AML-193 (cell line): ENCODE results near the gene MEGF6.

Experiments
- DNase-seq, 2 experiments: peaks; one replicate each; lab custom pipeline; 2025; lab: John Stamatoyannopoulos, UW

MEGF6 gene

DNA sequence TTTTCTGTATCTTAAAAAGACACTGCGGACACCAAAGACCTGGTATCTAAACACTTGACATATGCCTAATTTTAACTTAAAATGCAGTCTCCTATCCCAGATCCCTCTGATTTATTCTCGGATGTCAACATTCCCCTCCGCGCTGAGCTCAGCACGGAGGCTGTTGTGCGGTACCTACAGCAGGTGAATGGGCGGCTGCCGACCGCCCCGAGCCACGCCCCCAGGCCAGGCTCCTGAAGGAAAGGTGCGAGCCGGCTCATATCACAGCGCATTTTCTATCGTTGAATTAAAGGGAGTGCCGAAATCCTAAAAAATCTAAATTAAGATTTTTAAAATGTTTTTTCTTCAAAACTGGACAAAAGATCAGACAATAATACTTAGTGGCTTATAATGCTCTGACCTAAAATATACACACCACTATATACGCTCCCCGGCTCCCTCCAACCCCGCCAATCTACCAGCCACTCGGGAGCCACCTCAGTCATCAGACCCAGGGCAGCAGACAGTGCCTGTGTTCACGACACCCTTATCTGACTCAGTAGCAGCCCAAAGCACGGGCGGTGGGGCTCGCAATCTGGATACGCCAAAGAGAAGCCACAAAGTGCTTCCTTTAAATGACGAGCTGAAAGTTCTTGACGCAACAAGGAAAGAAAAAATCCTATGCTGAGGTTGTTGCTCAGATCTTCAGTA, 34.5 kb upstream of the MEGF6 start:
- DNase-seq: no peak

DNA sequence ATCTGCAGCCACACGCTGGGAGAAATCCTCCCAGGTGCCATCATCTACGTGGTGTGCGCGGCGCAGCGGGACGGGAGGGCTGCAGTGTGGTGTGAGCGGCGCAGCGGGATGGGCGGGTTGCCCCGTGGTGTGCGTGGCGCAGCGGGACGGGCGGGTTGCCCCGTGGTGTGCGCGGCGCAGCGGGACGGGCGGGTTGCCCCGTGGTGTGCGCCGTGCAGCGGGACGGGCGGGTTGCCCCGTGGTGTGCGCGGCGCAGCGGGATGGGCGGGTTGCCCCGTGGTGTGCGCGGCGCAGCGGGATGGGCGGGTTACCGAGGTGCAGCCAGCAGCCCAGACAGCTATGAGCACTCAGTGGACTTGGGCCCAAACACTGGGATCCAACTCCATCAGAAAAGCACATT, 33.9 kb upstream of the MEGF6 start:
- no peak for DNase-seq

DNA sequence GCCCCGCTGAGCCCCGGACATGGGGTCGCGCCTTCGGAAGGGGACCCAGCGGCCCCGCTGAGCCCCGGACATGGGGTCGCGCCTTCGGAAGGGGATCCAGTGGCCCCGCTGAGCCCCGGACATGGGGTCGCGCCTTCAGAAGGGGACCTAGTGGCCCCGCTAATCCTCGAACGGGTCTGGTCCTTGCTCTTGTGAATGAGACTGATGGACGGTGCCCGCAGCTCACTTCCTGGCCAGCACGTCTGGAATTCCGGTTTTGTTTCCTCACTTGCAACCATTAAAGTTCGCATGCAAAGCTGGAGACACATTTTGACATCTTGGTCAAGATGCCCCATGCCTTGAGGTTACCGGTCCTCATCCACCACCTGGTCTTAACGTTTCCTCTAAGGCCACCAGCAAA, 33.0 kb upstream of the MEGF6 start:
- DNase-seq: no peak

GRCh38 chr1:3642919-3643675, 31.8 kb upstream of the MEGF6 start:
- no peak for DNase-seq

DNA sequence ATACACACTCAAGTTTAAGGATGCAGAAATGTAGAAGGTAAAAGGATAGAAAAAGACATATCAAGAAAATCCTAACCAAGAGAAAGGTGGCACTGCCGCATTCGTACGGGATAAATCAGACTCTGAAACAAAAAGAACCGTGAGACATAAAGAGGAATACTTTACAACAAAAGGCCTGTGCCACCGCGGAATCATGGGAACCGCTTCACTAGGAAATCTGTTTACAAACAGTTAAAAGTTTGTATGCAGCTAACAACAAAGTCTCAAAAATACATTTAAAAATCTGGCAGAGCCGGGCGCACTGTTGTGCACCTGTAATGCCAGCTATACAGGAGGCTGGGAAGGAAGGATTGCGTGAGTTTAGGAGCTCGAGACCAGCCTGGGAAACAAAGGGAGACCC, 30.5 kb upstream of the MEGF6 start:
- no peak for DNase-seq

DNA sequence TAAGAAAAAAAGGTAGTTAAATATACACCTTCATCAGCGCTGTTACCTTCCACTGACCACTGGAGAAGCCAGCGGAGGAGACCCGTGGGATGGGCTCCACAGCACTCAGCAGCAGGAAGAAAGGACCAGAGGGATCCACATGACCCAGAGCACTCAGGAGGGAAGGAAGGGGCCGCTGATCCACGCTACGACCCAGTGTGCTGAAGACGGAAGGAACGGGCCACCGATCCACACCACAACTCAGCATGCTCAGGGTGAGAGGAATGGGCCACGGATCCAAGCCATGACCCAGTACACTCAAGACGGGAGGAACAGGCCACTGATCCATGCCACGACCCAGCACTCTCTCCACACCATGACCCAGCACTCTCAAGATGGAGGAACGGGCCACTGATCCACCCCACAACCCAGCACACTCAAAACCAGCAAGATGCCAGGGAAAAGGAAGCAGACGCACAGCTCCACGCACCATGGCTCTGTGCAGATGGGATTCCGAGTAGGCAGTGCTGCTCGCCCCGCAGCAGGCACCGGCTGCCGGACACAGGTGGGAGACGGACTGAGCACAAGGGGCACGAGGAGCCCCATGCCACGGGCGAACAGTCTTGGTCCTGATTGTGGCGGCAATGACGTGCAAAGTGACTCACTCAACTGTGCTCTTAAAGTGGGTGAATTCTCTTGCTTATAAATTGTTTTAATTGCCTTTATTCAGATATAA, 29.9 kb upstream of the MEGF6 start:
- DNase-seq: no peak

GRCh38 chr1:3640121-3640837, 29.0 kb upstream of the MEGF6 start:
- DNase-seq: no peak

- no peak for DNase-seq
Measured at GRCh38 chr1:3639397-3639911, 28.1 kb upstream of the MEGF6 start.

GRCh38 chr1:3638676-3639075, 27.4 kb upstream of the MEGF6 start:
- no peak for DNase-seq

DNA sequence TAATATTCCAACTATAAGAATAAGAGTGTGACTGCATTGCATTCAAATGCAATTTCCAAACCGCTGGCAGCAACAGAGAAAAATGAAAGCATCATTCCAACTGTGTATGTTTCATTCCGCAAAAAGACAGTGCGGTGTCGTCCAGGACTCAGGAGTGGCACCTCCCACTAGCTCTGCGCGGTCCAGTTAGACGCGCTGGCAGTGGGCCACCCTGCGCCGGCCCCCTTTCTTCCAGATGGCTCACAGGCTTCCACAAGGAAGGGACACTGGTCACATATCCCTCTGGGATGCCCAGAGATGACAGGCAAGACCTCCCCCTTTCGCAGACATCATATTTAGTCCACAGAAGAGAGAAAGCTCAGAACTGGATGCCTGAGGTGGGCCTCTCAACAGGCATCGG, 26.7 kb upstream of the MEGF6 start:
- no peak for DNase-seq

DNA sequence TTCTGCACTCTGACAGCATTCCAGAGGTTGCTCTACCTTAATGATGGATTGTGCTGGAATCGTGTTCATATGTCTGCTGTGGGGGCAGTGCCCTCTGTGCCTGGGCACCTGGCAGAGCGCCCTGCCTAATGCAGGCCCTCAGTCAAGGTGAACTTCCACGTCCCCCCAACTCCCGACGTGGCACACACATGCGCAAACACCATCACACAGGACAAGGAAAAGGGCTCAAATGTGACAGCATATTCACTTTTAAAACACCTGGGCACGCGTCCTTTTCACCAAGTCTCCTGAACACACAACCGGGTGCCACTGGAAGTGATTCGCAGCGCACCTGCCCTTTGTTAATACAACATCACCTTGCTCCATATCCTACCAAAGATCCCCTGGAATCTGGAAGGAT, 25.2 kb upstream of the MEGF6 start:
- no peak for DNase-seq

DNA sequence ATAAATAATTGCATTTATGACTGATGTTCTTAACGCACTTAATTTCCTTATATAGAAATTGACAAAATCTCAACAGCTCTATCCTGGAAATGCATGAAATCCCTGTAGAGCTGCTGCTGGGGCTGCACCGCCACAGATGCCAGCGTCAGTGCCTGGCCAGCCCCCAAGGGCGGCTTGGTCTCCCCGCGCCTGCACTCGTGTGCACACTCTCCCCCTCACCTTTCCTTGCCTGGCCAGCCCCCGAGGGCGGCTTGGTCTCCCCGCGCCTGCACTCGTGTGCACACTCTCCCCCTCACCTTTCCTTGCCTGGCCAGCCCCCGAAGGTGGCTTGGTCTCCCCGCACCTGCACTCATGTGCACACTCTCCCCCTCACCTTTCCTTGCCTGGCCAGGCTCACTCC, 24.8 kb upstream of the MEGF6 start:
- DNase-seq: no peak

- no peak for DNase-seq
Measured at GRCh38 chr1:3634059-3634800, 22.9 kb upstream of the MEGF6 start.

GRCh38 chr1:3633344-3634058, 22.2 kb upstream of the MEGF6 start:
- DNase-seq: no peak

- DNase-seq: no peak
Measured at GRCh38 chr1:3632716-3633343, 21.5 kb upstream of the MEGF6 start.

DNA sequence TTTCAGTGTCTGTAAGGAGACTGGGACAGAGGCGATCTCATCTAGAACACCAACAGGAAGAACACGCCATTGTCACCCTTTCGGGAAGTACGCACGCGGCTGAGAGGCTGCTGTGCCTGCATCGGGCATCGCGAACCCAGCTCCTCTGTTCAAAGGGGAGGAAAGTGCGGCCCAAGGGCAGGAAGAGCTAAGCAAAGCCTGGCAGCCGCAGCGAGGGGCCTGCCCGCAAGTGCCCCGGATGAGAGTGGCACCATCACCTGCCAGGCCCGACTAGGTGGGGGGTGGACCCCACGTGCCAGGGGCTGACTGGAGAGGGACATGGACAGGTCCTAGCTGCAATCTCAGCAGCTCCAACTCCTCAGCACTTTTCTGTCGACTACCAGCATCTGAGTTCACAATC, 21.0 kb upstream of the MEGF6 start:
- DNase-seq: no peak

- DNase-seq: no peak
Measured at GRCh38 chr1:3631320-3632260, 20.3 kb upstream of the MEGF6 start.

DNA sequence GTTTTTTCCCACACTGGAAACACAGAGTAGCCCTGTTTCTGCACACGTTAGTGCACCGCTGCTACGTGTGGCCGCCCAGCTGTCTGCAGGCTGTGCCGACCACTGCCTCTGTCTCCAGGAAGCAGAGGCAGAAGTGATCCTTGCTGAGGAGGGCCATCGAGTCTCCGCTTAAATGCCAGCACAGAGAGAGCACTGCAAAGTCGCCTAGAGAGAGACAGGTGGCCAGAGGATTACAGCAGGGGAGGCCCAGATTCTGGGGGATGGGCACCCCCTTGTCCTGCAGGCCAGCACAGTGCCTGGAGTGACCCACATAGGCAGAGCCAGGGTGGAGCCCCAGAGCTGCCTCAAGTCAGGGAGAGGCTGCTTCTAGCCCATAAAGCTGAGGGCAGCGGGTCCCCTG, 19.6 kb upstream of the MEGF6 start:
- DNase-seq: no peak

DNA sequence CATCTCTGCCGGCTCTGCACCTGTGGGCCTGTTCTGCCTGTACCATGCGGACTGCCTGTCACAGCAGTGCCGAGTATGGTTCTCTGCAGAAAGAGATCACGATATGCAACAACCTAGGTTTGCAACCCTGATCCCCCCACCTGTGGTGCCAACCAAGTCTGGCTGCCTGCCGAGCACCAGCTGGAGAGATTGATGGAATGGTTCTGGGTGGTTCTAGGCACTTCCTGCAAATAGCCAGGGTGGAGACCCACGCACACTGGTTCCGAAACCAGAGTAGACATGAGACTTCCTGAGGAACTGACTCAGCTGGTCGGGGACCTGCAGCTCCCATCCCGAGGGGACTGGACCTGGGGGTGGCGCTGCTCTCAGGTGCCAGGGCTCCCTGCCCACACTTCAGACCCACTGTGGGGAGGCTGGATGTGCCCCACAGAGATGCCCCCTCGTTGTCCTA, 18.9 kb upstream of the MEGF6 start:
- DNase-seq: no peak
